Measurements from ENCODE around the gene CYP4F12. TPM values are rescaled to one million over a fixed set of nuclear protein-coding genes. Genes with fewer than 3 reads are reported as not detected.

The CYP4F12 gene
- total RNA-seq, 1 experiment from 2014 or later, result 1.7 TPM

DNA sequence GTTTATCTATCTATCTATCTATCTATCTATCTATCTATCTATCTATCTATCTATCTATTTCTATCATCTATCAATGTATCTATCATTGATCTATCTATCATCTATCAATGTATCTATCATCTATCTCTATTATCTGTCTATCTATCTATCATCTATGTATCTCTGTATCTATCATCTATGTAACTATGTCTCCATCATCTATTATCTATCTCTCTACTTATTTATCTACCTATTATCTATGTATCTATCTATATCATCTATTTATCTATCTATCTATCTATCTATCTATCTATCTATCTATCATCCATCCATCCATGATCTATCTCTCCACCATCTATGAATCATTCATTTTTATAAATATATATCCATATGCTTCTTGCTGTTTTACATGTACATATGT is 16.4 kb upstream of the CYP4F12 start:
- Histone ChIP-seq H3K36me3 (ENCODE audit: control insufficient read depth, insufficient read depth, low read length) (no peaks in the 10 kb centered on the region), H3K4me3 (ENCODE audit: low read depth in 2 of 2, low read length in 2 of 2) (no peak overlapping the region), H3K9me3 (ENCODE audit: control insufficient read depth, insufficient read depth, low read depth, low read length) (no peaks in the 10 kb centered on the region), H3K27ac (ENCODE audit: low read length) (no peak overlapping the region), H3K4me1 (ENCODE audit: control insufficient read depth, insufficient read depth, low read length) (no peaks in the 10 kb centered on the region), H3K27me3 (ENCODE audit: control insufficient read depth, insufficient read depth, low read length) (peaks cover 2% of the 10 kb centered on the region; the same call in 1 of the 2 replicates)
- ChIA-PET CTCF (interaction anchor here (0.6 kb wide), 1 partner anchor 212 kb away, joined by 3 read pairs; no protein-coding TSS in a partner anchor), POLR2A (no interaction called here)
- no peak for ATAC-seq
- no peak for DNase-seq (ENCODE audit: low read depth, low spot score)
- in situ Hi-C loops (cut with HindIII; ENCODE audit: low pct_unique_long_range_greater_than_20kb, low sequenced_read_pairs) (no loop called here), intact Hi-C loops (cut with micrococcal nuclease; ENCODE audit: unreplicated experiment) (no loop called here)
- TF ChIP-seq, protein P1, sequence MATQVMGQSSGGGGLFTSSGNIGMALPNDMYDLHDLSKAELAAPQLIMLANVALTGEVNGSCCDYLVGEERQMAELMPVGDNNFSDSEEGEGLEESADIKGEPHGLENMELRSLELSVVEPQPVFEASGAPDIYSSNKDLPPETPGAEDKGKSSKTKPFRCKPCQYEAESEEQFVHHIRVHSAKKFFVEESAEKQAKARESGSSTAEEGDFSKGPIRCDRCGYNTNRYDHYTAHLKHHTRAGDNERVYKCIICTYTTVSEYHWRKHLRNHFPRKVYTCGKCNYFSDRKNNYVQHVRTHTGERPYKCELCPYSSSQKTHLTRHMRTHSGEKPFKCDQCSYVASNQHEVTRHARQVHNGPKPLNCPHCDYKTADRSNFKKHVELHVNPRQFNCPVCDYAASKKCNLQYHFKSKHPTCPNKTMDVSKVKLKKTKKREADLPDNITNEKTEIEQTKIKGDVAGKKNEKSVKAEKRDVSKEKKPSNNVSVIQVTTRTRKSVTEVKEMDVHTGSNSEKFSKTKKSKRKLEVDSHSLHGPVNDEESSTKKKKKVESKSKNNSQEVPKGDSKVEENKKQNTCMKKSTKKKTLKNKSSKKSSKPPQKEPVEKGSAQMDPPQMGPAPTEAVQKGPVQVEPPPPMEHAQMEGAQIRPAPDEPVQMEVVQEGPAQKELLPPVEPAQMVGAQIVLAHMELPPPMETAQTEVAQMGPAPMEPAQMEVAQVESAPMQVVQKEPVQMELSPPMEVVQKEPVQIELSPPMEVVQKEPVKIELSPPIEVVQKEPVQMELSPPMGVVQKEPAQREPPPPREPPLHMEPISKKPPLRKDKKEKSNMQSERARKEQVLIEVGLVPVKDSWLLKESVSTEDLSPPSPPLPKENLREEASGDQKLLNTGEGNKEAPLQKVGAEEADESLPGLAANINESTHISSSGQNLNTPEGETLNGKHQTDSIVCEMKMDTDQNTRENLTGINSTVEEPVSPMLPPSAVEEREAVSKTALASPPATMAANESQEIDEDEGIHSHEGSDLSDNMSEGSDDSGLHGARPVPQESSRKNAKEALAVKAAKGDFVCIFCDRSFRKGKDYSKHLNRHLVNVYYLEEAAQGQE (IDR thresholded peaks at IDR 0.05; ENCODE audit: insufficient read depth in 1 of 2, low read depth in 2 of 2, low read length in 1 of 2), result no peak
- TF ChIP-seq, protein P2, sequence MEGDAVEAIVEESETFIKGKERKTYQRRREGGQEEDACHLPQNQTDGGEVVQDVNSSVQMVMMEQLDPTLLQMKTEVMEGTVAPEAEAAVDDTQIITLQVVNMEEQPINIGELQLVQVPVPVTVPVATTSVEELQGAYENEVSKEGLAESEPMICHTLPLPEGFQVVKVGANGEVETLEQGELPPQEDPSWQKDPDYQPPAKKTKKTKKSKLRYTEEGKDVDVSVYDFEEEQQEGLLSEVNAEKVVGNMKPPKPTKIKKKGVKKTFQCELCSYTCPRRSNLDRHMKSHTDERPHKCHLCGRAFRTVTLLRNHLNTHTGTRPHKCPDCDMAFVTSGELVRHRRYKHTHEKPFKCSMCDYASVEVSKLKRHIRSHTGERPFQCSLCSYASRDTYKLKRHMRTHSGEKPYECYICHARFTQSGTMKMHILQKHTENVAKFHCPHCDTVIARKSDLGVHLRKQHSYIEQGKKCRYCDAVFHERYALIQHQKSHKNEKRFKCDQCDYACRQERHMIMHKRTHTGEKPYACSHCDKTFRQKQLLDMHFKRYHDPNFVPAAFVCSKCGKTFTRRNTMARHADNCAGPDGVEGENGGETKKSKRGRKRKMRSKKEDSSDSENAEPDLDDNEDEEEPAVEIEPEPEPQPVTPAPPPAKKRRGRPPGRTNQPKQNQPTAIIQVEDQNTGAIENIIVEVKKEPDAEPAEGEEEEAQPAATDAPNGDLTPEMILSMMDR (IDR thresholded peaks at IDR 0.05), result no peak
- TF ChIP-seq TCF7L2 (IDR thresholded peaks at IDR 0.05; ENCODE audit: low read depth, low read length), result no peak
- no TSS peak for BruUV-seq (replicated peaks)

DNA sequence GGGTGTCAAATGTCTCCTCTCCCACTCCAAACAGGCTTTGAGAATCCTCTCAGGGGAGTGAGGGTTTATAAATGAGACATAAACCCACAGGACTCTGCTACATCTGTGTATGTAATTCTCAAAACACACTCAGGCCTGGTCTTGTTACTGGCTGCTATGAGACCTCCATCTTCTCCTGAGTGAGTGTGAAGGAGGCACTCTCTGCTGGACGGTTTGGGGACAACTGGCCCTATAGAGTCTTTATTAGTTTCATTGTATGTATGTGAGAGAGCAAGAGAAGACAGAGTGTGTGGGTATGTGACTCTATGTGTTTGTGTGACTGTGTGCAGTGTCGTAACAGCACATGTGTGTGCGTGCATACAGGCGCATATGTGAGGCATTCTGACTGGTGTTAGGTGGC is 9.6 kb upstream of the CYP4F12 start:
- no peaks in the 10 kb centered on the region for H3K27me3 ChIP-seq (ENCODE audit: control insufficient read depth, insufficient read depth, low read length)
- intact Hi-C loops (cut with micrococcal nuclease; ENCODE audit: unreplicated experiment) (no loop called here), in situ Hi-C loops (cut with HindIII; ENCODE audit: low pct_unique_long_range_greater_than_20kb, low sequenced_read_pairs) (no loop called here)
- BruUV-seq (replicated peaks), result no TSS peak
- DNase-seq (ENCODE audit: low read depth, low spot score), result no peak
- ChIA-PET CTCF (no interaction called here), POLR2A (no interaction called here)
- ATAC-seq, result no peak
- H3K36me3 ChIP-seq (ENCODE audit: control insufficient read depth, insufficient read depth, low read length), result no peaks in the 10 kb centered on the region
- no peak overlapping the region for H3K27ac ChIP-seq (ENCODE audit: low read length)
- H3K4me3 ChIP-seq (ENCODE audit: low read depth in 2 of 2, low read length in 2 of 2), result no peak overlapping the region
- TF ChIP-seq TCF7L2 (IDR thresholded peaks at IDR 0.05; ENCODE audit: low read depth, low read length) (no peak), SIN3A (IDR thresholded peaks at IDR 0.05; ENCODE audit: borderline replicate concordance, insufficient read depth, low read depth, low read length) (no peak), POLR2AphosphoS5 (IDR thresholded peaks at IDR 0.05; ENCODE audit: low read depth, low read length) (no peak)
- TF ChIP-seq, protein P1 (IDR thresholded peaks at IDR 0.05; ENCODE audit: insufficient read depth in 1 of 2, low read depth in 2 of 2, low read length in 1 of 2), result no peak
- TF ChIP-seq, protein P2 (IDR thresholded peaks at IDR 0.05), result no peak
- H3K4me1 ChIP-seq (ENCODE audit: control insufficient read depth, insufficient read depth, low read length), result no peaks in the 10 kb centered on the region
- no peaks in the 10 kb centered on the region for H3K9me3 ChIP-seq (ENCODE audit: control insufficient read depth, insufficient read depth, low read depth, low read length)
